HepG2 (cell line): ENCODE results near the gene EVI5. TPM values are rescaled to one million over a fixed set of nuclear protein-coding genes. Genes with fewer than 3 reads are reported as not detected.

Experiments used
- ARNTL ChIP-seq: sonication (generic); formaldehyde crosslinking; IDR thresholded peaks from 2 replicates; pipeline ENCODE4 v1.4.0; 2020; ENCODE audit warnings: mild to moderate bottlenecking, missing genetic modification reagents
- DMAP1 ChIP-seq: IDR thresholded peaks from 2 replicates; pipeline ENCODE4 v1.6.1; 2016
- ELK4 ChIP-seq: sonication (generic); formaldehyde crosslinking; IDR thresholded peaks from 2 replicates; pipeline ENCODE4 v1.9.0; 2021; ENCODE audit warnings: missing genetic modification reagents, borderline replicate concordance
- ERF ChIP-seq: IDR thresholded peaks from 2 replicates; pipeline ENCODE4 v1.6.1; 2018; ENCODE audit warnings: missing biosample characterization, missing genetic modification reagents
- FOSL2 ChIP-seq: sonication (generic); formaldehyde crosslinking; IDR thresholded peaks from 2 replicates; pipeline ENCODE4 v1.4.0; 2020; ENCODE audit warnings: missing genetic modification reagents
- FOXA1 ChIP-seq, 2 experiments: fragments of 450-650 bp in 1 of 2; sonication (generic) in 1 of 2; formaldehyde crosslinking in 1 of 2; IDR thresholded peaks; 2 replicates each; pipeline versions ENCODE4 v1.4.0 to v1.6.1; 2016 to 2020; ENCODE audit warnings: missing genetic modification reagents in 1 of 2
- GPBP1L1 ChIP-seq: sonication (generic); formaldehyde crosslinking; IDR thresholded peaks from 2 replicates; pipeline ENCODE4 v1.5.0; 2020; ENCODE audit warnings: mild to moderate bottlenecking, missing genetic modification reagents
- GZF1 ChIP-seq: sonication (generic); formaldehyde crosslinking; IDR thresholded peaks from 2 replicates; pipeline ENCODE4 v1.5.1; 2020; ENCODE audit warnings: mild to moderate bottlenecking, missing genetic modification reagents
- JDP2 ChIP-seq: sonication (generic); formaldehyde crosslinking; IDR thresholded peaks from 2 replicates; pipeline ENCODE4 v1.8.1; 2022; ENCODE audit warnings: missing genetic modification reagents, borderline replicate concordance
- KAT8 ChIP-seq: IDR thresholded peaks from 2 replicates; pipeline ENCODE4 v1.6.1; 2016; ENCODE audit warnings: missing genetic modification reagents, missing compliant biosample characterization
- NBN ChIP-seq: fragments of 450-650 bp; conservative IDR thresholded peaks from 2 replicates; pipeline ENCODE4 v1.6.1; 2017
- PRDM10 ChIP-seq: sonication (generic); formaldehyde crosslinking; IDR thresholded peaks from 2 replicates; pipeline ENCODE4 v1.4.0; 2020; ENCODE audit warnings: low read depth, missing genetic modification reagents
- RELA ChIP-seq: sonication (generic); formaldehyde crosslinking; IDR thresholded peaks from 2 replicates; pipeline ENCODE4 v1.4.0; 2020; ENCODE audit warnings: missing genetic modification reagents
- SAP130 ChIP-seq: IDR thresholded peaks from 2 replicates; pipeline ENCODE4 v1.6.1; 2016; ENCODE audit warnings: low read depth
- SIN3A ChIP-seq: IDR thresholded peaks from 2 replicates; pipeline ENCODE4 v1.6.1; 2011; ENCODE audit warnings: low read depth, mild to moderate bottlenecking, control low read depth, low read length, borderline replicate concordance
- TCF7L2 ChIP-seq: IDR thresholded peaks from 2 replicates; pipeline ENCODE4 v1.6.1; 2011; ENCODE audit warnings: mild to moderate bottlenecking, low read depth, low read length, moderate library complexity
- ZBED4 ChIP-seq: sonication (generic); formaldehyde crosslinking; IDR thresholded peaks from 2 replicates; pipeline ENCODE4 v1.4.0; 2020; ENCODE audit warnings: missing genetic modification reagents, borderline replicate concordance
- ZBTB10 ChIP-seq: sonication (generic); formaldehyde crosslinking; IDR thresholded peaks from 2 replicates; pipeline ENCODE4 v1.4.0; 2020; ENCODE audit warnings: missing genetic modification reagents, borderline replicate concordance
- polyA plus RNA-seq, 8 experiments: library from polyadenylated mRNA; depleted of rRNA in 3 of 8; stranded (reverse) in 7 of 8; unstranded in 1 of 8; fragments of >200 nt; fragmentation: Illumina TruSeq in 4 of 8; extraction: Trizol in 4 of 8; gene quantifications; 2 replicates each; pipeline versions ENCODE4 v1.2.1 to v1.2.3, GENCODE V29; 2011 to 2016; ENCODE audit warnings: low read depth in 4 of 8, missing spikeins in 1 of 8, mixed read lengths in 1 of 8; ENCODE audit not compliant: insufficient read depth in 1 of 8
- total RNA-seq, 5 experiments: library from RNA; depleted of rRNA; stranded (reverse); fragments of >200 nt; fragmentation: Illumina TruSeq; extraction: Trizol; gene quantifications; 2 replicates each; pipeline ENCODE4 v1.2.3, GENCODE V29; 2016; ENCODE audit warnings: low read depth in 1 of 5

The EVI5 gene
- total and polyA plus RNA-seq, 2 of the 13 experiments (the other 11 are each of a cell fraction or from before 2014, with no cell fraction given) = 4.0 to 12.6 TPM

GRCh38 chr1:92709738-92710137, 75.2 kb downstream of the EVI5 start (continued):
- no peak for TF ChIP-seq ZBTB10
- no peak for TF ChIP-seq FOXA1 (IDR thresholded peaks at IDR 0.05)
- TF ChIP-seq FOXA1 (CRISPR knock-in tag; IDR thresholded peaks at IDR 0.05) = 0 out of 2 replicates have a peak, but pooled peaks have one; percentile 25
- 0 out of 2 replicates have a peak, but pooled peaks have one; percentile 20 for TF ChIP-seq KAT8 (CRISPR knock-in tag)
- no peak for TF ChIP-seq JDP2
- TF ChIP-seq DMAP1 (CRISPR knock-in tag) = no peak
- TF ChIP-seq TCF7L2 = no peak
- peak; percentile 34 for TF ChIP-seq SAP130 (CRISPR knock-in tag)
- TF ChIP-seq ZBED4 (CRISPR knock-in tag) = no peak
- TF ChIP-seq RELA (CRISPR knock-in tag) = no peak
- TF ChIP-seq ARNTL (CRISPR knock-in tag) = no peak
- TF ChIP-seq FOSL2 = peak; percentile 61
- TF ChIP-seq GPBP1L1 (CRISPR knock-in tag) = no peak
- TF ChIP-seq ELK4 (CRISPR knock-in tag) = no peak
- no peak for TF ChIP-seq ERF (CRISPR knock-in tag)
- no peak for TF ChIP-seq NBN
- TF ChIP-seq PRDM10 = no peak
- TF ChIP-seq SIN3A = no peak
- TF ChIP-seq GZF1 (CRISPR knock-in tag) = 0 out of 2 replicates have a peak, but pooled peaks have one; percentile 37
